ENCODE results near the gene TMED8.

The TMED8 gene

GRCh38 chr14:77305696-77306095 is 71.2 kb downstream of the TMED8 start:
- Histone ChIP-seq H3K27ac (ENCODE audit: extremely low read depth, low read depth, low read length) (no peak overlapping the region), H3K36me3 (ENCODE audit: control insufficient read depth in 2 of 2, insufficient read depth in 1 of 2, low read length in 2 of 2) (peaks cover 0 to 23% of the 10 kb centered on the region in 2 experiments; a peak in 2 of 3 replicates), H3K9me3 (ENCODE audit: control insufficient read depth, insufficient read depth, low read depth, low read length) (no peaks in the 10 kb centered on the region), H3K4me3 (ENCODE audit: low read depth, low read length) (no peak overlapping the region), H3K4me1 (ENCODE audit: control insufficient read depth, insufficient read depth, low read length) (peaks cover 28% of the 10 kb centered on the region)
- no peak for TF ChIP-seq ZBTB26 (tag by site-specific recombination; optimal IDR thresholded peaks at IDR 0.05)
- TF ChIP-seq ZNF394 (tag by site-specific recombination; IDR thresholded peaks at IDR 0.05; ENCODE audit: borderline replicate concordance) = no peak
- TF ChIP-seq ZNF747 (tag by site-specific recombination; IDR thresholded peaks at IDR 0.05) = no peak
- no peak for TF ChIP-seq KLF17 (tag by site-specific recombination; IDR thresholded peaks at IDR 0.05)
- no peak for TF ChIP-seq ZSCAN5A (tag by site-specific recombination; IDR thresholded peaks at IDR 0.05)
- TF ChIP-seq ZNF112 (tag by site-specific recombination; IDR thresholded peaks at IDR 0.05) = no peak
- TF ChIP-seq ZNF585B (tag by site-specific recombination; IDR thresholded peaks at IDR 0.05) = no peak
- TF ChIP-seq ZFHX2 (tag by site-specific recombination; conservative IDR thresholded peaks at IDR 0.05) = no peak
- TF ChIP-seq MEIS1 (CRISPR knock-in tag; IDR thresholded peaks at IDR 0.05; ENCODE audit: borderline replicate concordance) = no peak
- ChIA-PET POLR2A (no interaction called here), CTCF (interaction anchor here (0.6 to 11.9 kb wide), 4 partner anchors 9 to 154 kb away, joined by 3 to 293 read pairs (median 12); no protein-coding TSS in a partner anchor)

- ChIA-PET CTCF (interaction anchor here (0.5 to 11.9 kb wide), 9 partner anchors 11 to 493 kb away, joined by 3 to 293 read pairs (median 6); partner anchors contain the start of genes SAMD15 and TMED8), POLR2A (interaction anchor here (1.0 to 3.7 kb wide), 7 partner anchors 8 to 491 kb away, joined by 3 to 26 read pairs (median 4); partner anchors contain the start of genes AHSA1, ANGEL1, GSTZ1 and POMT2)
- Histone ChIP-seq H3K36me3 (ENCODE audit: control insufficient read depth in 2 of 2, insufficient read depth in 1 of 2, low read length in 2 of 2) (peaks cover 4 to 35% of the 10 kb centered on the region in 2 experiments; a peak in 2 of 3 replicates), H3K4me1 (ENCODE audit: control insufficient read depth, insufficient read depth, low read length) (peaks cover 28% of the 10 kb centered on the region), H3K4me3 (ENCODE audit: low read depth, low read length) (peak overlapping the region; percentile 18; the same call in 1 of the 2 replicates), H3K27ac (ENCODE audit: extremely low read depth, low read depth, low read length) (peak overlapping the region; percentile 96), H3K9me3 (ENCODE audit: control insufficient read depth, insufficient read depth, low read depth, low read length) (no peaks in the 10 kb centered on the region)
- TF ChIP-seq ZNF600 (tag by site-specific recombination; IDR thresholded peaks at IDR 0.05) = peak; percentile 79
- TF ChIP-seq ZNF549 (tag by site-specific recombination; IDR thresholded peaks at IDR 0.05) = no peak
- no peak for TF ChIP-seq BCL6B (tag by site-specific recombination; IDR thresholded peaks at IDR 0.05)
- peak; percentile 77; the same call in 1 of the 2 replicates for TF ChIP-seq BCL11A (tag by site-specific recombination; IDR thresholded peaks at IDR 0.05; ENCODE audit: low read depth)
- peak; percentile 41; the same call in 1 of the 2 replicates for TF ChIP-seq ZBTB21 (tag by site-specific recombination; IDR thresholded peaks at IDR 0.05)
- TF ChIP-seq OSR2 (tag by site-specific recombination; IDR thresholded peaks at IDR 0.05) = peak; percentile 70
- no peak for TF ChIP-seq ZNF555 (tag by site-specific recombination; conservative IDR thresholded peaks at IDR 0.05)
- peak; percentile 14 for TF ChIP-seq ZNF654 (tag by site-specific recombination; IDR thresholded peaks at IDR 0.05; ENCODE audit: low read depth)
- TF ChIP-seq KLF10 (tag by site-specific recombination; IDR thresholded peaks at IDR 0.05) = peak; percentile 41; the same call in 1 of the 2 replicates
- peak; percentile 50; the same call in 1 of the 2 replicates for TF ChIP-seq ZNF394 (tag by site-specific recombination; IDR thresholded peaks at IDR 0.05; ENCODE audit: borderline replicate concordance)
- no peak; the same call in 1 of the 2 replicates for TF ChIP-seq ZNF449 (tag by site-specific recombination; IDR thresholded peaks at IDR 0.05)
- TF ChIP-seq ZXDB (tag by site-specific recombination; IDR thresholded peaks at IDR 0.05) = peak; percentile 51; the same call in 1 of the 2 replicates
- peak; percentile 77; the same call in 1 of the 2 replicates for TF ChIP-seq ZNF10 (tag by site-specific recombination; IDR thresholded peaks at IDR 0.05)
- TF ChIP-seq ZNF629 (tag by site-specific recombination; IDR thresholded peaks at IDR 0.05) = peak; percentile 87
- TF ChIP-seq ZNF514 (tag by site-specific recombination; IDR thresholded peaks at IDR 0.05) = no peak
- TF ChIP-seq ZNF292 (tag by site-specific recombination; IDR thresholded peaks at IDR 0.05; ENCODE audit: borderline replicate concordance, low read depth) = no peak
- TF ChIP-seq FEZF1 (tag by site-specific recombination; IDR thresholded peaks at IDR 0.05) = peak; percentile 49
- no peak for TF ChIP-seq MZF1 (tag by site-specific recombination; IDR thresholded peaks at IDR 0.05; ENCODE audit: borderline replicate concordance)
Observed at GRCh38 chr14:77303417-77304156, 73.3 kb downstream of the TMED8 start.
